Hematopoietic multipotent progenitor cell treated with erythropoietin and hydrocortisone succinate and interleukin-3 and kit ligand, for 15 days (in vitro differentiated cells): ENCODE measurements around the gene RTKN.
"Not testable (repeated sequence)": the region's sequence is repeated elsewhere in the genome, so short reads cannot be mapped to it uniquely, and the experiment has no call there.

Source experiments
- DNase-seq: peaks from one replicate; pipeline ENCODE4 v3.0.0-alpha.2; 2015; ENCODE audit warnings: low spot score

Gene RTKN, protein sequence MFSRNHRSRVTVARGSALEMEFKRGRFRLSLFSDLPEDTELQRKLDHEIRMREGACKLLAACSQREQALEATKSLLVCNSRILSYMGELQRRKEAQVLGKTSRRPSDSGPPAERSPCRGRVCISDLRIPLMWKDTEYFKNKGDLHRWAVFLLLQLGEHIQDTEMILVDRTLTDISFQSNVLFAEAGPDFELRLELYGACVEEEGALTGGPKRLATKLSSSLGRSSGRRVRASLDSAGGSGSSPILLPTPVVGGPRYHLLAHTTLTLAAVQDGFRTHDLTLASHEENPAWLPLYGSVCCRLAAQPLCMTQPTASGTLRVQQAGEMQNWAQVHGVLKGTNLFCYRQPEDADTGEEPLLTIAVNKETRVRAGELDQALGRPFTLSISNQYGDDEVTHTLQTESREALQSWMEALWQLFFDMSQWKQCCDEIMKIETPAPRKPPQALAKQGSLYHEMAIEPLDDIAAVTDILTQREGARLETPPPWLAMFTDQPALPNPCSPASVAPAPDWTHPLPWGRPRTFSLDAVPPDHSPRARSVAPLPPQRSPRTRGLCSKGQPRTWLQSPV

DNA sequence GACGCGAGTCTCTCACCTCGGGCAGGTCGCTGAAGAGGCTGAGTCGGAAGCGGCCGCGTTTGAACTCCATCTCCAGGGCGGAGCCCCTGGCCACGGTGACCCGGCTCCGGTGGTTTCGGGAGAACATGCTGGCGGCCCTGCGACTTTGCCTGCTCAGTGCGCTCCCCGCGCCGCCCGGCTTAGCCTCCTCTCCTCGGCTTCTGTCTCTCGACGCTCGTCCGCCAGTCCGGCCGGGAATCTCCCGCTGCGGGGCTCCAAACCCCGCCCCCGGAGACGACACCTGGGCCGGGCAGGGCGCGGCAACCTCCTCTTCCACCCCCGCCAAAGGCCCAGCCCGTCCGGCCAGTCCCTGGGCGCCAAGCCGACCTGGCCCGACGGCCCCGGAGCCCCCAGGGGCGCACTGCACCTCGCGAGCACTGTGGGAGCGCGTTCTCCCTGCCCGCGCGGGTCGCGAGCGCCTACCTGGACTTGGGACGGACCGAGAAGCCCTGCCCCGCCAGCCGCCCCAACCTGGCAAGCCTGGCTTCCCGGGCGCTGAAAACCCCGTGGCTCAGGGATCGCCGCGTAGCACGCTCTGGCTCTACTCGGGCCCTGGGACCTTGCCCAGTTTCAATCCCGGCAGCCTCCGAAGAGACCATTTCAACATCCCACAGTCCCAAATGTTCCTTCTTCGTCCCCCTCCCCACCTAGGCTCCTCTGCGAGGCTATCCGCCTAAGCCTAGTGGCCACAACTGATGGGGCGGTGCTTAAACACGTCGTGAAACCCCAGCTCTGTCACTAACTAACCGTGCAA lies at the start of gene RTKN:
Gene RTKN, minus strand, starts transcription at position 248 of the 793 bp plus-strand sequence. Its CDS starts 121 bp downstream, at position 127.
- DNase-seq, result no peak

DNA sequence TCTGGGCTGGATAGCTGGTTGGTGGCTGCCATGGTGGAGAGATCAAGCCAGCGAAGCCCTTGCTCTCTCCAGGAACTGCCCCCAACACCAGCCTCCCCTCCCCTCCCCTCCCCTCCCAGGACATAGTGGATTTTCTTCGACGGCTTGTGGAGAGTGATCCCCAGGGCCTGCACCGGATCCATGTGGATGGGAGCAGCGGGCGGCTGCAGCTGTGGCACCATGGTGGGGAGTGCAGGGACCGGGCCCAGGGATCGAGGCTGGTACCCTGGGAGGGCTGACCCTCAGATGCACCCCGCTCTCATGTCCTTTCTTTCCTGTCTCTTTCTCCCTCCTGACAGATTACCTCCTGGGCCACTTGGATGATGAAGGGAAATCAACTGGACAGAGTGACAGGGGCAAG lies 48.2 kb upstream of the RTKN start:
- no peak for DNase-seq

DNA sequence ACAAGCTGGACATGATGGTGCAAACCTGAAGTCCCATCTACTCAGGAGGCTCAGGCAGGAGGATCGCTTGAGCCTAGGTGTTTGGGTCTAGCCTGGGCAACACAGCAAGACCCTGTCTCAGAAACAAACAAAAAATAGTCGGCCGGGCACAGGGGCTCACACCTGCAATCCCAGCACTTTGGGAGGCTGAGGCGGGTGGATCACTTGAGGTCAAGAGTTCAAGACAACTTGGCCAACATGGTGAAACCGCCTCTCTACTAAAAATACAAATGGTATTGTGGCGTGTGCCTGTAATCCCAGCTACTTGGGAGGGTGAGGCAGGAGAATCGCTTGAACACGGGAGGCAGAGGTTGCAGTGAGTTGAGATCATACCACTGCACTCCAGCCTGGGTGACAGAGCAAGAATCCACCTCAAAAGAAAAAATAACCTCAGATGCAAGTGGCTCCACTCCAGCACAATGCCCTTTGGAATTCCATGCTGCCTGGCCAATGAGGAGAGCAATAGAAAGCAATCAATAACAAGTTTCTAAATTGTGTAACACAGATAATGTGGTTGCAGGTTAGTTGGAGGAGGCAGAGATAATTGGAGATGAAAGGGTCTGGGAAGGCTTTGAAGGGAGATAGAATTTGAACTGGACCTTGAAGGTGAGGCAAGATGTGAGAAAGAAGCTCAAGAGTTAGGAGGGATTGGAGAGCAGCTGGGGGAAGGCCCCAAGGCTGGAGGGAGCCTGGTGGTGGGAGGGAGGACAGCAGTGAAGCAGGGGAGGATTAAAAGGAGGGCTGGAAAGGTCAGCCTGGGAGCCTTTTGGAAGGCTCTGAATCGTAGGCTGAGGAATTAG lies 47.1 kb upstream of the RTKN start:
- no peak for DNase-seq

DNA sequence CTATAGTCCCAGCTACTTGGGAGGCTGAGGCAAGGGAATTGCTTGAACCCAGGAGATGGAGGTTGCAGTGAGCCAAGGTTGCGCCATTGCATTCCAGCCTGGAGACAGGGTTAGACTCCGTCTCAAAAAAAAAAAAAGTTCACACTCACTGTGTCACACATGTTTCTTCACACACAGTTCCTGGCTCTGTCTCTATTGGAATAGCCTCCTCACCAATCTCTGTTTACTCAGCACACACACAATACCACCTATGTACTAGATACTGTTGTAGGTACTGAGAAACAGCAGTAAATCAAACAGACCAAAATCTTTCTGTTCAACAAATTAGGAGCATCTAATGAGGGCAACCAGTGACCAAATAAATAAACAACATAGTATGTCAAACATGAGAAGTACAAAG lies 44.4 kb upstream of the RTKN start:
- DNase-seq, result no peak

DNA sequence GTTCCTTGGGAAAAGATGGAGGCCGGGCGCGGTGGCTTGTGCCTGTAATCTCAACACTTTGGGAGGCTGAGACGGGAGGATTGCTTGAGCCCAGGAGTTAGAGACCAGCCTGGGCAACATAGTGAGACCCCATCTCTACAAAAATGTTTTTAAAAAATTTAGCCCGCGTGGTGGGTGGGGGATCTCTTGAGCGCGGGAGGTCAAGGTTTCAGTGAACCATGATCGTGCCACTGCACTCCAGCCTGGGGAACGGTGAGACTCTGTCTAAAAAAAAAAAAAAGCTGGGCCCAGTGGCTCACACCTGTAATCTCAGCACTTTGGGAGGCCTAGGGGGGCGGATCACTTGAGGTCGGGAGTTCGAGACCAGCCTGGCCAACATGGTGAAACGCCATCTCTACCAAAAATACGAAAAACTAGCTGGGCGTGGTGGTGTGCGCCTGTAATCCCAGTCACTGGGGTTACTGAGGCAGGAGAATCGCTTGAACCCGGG lies 42.0 kb upstream of the RTKN start:
- not testable (repeated sequence) for DNase-seq

DNA sequence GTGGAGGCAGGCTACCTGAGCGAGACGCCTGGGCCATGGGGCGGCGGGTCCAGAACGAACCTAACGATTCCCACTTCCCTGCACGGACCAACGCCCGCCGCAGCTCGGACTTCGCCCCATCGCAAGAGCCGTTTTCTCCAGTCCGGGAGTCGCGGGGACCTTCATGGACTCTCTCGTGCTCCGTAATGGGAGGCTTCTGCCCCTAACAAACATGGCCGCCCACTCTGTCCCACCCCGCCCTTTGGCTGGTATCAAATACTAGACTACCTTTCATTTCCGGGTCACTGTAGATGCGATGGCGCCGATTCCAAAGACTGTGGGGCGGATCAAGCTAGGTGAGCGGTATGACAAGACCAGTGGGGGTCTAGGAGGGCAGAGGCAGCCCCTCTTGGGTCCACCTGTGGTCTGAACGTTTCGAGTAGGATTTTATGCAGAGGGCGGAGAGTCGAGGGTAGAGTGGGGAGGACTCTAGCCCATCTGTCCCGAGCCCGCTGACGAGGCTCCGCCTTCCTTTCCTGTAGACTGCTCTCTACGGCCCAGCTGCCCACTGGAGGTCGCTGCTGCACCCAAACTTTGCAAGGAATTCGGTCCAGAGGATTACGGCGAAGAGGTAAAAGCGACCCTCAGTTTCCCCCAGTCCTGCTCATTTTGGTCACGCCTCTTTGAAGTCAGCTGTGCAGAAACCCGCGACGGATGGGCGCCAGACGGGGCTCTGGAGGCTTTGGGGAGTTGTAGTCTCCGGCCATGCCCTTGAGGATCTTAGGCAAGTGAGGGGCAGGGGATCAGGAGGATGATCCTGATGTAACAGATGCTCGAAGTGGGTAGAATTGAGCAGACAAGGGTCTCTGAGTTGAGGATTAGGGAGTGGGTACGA lies 41.3 kb upstream of the RTKN start, which contains the start of the genes CCDC142 and TTC31:
Gene CCDC142, minus strand, starts transcription at position 198 of the 874 bp plus-strand sequence. Its CDS starts 161 bp downstream, at position 37.
Gene TTC31, plus strand, starts transcription at position 281 of the 874 bp plus-strand sequence. Its CDS starts 15 bp downstream, at position 296.
- peak; percentile 98 for DNase-seq

DNA sequence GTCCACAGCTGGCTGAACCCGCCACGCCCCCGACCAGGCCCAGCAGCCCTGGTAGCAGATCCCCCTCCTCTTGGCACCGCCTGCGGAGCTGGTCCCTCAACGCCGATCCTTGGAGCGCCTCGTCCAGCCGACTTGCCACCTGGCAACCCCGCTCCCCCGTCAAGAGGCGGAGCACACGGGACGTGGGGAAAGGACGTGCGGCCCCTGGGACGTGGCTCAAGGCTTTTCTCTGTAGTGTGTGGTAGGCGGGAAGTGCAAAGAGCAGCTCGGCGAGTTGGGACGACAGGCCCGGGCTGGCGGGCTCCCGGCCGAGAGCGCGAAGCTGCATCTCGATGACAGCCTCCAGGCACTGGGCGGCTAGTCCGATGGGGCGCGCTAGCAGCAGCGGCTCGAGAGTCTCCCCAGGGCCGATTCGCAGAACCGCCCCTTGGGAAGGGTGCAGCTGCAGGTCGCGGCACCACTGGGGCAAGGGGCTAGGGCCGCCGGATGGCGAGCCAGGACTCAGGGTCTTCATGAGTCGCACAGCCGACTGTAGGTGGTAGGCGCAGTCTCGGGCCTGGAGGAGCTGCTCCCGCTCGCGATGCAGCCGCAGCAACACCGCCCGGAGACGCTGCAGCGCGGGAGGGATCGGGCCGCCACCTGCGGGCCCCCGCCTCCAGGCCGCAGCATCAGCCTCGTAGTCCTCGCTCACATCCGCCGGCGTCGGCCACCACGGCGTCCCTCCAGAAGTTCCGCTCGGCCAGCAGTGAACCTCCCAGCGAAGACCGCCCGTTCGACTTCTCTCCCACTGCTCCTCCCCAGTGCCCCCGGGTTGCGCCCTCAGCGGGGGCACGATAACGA lies 40.4 kb upstream of the RTKN start:
- peak; percentile 18 for DNase-seq

DNA sequence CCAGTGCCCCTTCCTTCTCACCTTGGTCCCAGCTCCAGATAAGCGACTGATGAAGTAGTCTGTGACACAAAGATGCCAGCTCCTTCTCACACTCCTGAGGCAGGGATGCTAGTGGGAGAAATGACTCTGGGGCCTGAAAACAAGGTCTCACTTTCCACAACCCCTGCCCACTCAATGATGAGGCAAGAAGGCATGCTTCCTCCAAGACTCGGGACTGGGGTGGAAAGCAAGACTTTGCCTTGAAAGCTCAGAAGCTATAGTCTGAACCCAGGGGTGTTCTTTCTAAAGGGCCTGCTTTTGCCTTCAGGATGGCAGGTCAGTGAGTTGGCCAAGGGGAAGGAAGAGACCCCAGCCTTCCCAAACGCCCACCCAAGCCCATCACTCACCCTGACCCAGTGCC lies 39.7 kb upstream of the RTKN start:
- DNase-seq, result no peak

DNA sequence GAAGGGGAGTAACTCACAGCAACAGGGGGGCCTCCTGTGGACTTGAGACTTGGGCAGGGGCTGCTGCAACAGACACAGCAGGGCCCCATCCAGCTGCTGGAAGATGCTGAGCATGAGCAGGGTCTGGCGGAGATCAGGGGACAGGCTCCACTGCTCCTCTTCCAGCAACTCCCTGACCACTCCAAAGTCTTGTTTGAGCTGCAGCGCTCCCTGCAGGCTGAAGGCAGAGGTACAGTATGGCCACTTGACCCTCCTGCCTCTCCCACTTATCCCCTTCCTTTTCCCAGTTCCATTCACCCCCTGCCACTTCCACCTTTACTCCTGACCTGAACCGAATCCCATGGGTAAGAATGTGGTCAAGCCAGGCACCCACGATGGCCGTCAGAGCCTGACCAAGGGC lies 33.2 kb upstream of the RTKN start:
- no peak for DNase-seq

DNA sequence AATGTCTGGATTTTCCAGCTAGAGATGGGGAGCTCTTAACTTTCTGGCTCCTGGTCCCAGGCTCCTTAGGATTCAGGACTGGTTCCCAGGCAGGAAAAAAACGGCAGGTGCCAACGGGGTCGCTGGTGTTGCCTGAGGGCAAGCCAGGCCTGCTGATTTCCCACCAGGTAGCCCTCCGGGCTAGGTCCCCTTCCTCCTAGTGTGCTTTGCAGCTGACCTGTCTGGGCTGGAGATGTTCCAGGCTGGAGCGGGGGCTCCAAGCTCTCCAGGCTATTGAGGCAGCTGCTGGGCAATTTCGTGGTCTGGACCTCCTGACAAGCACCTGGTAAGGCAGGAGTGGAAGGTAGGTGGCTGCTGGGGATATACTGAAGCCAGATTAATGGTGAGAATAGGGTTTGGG lies 32.7 kb upstream of the RTKN start:
- no peak for DNase-seq

DNA sequence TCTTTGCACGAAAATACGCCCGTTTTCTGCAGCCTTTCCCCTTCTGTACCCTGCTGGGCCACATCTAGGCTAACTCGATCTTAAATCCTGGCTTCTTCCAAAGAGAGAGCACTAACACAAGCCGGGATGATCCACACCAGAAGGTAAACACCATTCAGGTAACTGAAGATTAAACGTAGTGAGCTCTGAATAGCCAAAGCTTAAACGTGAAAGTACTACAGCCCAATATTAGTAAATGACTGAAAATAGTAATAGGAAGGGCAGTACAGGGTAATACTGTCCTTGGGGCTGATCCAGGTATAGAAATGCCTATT lies 31.2 kb upstream of the RTKN start:
- no peak for DNase-seq

DNA sequence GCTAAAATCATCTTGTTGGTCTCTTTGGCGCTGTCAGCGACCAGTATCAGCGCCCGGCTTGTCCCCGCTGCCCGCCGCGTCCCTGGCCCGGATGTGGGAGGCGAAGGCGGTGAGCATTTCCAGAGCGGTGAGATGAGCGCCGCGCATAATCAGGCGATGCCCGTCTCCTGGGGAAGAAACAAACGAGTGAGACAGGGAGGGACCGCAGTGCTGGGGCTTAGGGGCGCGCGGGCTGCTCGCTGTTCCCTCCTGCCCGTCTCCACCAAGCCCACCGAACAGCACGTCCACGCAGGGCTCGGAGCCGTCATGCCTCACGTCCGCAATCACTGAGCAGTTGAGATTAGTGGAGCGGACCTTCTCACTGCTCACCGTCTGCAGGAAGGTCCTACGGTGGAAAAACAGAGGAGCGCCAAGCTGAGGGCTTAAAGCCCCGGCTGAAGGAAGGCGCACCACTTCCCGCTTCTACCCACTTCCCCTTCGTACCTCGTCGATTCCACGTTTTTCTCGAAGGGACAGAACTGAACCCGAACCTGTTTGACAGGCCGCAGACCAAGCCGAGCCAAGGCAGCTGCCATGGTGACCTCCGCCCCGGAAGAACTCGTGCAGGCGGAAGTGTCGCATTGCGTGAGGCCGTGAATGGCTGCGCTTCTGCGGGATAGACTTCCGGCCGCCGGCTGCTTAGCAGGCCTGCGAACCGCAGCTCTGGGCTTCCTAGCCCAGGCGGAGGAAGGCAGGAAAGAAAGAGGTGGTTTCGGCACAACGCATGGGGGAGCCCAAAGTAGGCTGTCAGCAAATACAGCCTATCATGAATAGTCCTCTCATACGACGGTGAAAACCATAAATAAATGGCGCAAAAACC lies 30.6 kb upstream of the RTKN start, which contains the start of gene MRPL53:
Gene MRPL53, minus strand, starts transcription at position 595 of the 859 bp plus-strand sequence. Its CDS starts 20 bp downstream, at position 575.
- DNase-seq, result peak; percentile 95

DNA sequence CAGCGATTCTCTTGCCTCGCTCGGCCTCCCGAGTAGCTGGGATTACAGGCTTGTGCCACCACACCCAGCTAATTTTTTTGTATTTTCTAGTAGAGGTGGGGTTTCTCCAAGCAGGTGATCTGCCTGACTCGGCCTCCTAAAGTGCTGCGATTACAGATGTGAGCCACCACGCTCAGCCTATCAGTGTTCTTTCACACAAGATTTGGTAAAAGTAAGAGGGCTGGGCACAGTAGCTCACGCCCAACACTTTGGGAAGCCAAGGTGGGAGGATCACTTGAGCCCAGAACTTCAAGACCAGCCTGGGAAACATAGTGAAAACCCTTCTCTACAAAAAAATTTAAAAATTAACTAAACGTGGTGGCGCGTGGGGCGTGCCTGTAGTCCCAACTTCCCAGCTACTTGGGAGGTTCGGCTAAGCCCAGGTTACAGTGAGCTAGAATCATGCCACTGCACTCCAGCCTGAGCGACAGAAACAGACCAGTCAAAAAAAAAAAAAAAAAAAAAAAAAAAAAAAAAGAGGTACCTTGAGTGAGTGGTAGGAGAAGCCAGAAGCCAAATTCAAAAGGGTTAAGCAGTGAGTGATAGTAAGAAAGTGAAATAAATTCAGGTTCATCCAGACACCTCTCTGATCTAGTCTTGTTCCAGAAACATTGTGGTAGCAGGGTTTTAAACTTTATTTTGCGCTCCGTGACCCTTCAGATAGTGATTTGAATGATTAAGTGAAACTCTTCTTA lies 29.8 kb upstream of the RTKN start:
- DNase-seq, result no peak

DNA sequence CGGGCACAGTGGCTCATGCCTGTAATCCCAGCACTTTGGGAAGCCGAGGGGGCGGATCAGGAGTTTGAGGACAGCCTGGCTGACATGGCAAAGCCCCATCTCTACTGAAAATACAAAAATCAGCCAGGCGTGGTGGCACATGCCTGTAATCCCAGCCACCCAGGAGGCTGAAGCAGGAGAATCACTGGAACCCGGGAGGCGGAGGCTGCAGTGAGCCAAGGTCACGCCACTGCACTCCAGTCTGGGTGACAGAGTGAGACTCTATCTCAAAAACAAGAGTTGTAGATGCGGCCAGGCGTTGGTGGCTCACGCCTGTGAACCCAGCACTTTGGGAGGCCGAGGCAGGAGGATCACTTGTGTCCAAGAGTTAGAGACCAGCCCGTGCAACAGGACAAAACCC lies 29.0 kb upstream of the RTKN start:
- not testable (repeated sequence) for DNase-seq

DNA sequence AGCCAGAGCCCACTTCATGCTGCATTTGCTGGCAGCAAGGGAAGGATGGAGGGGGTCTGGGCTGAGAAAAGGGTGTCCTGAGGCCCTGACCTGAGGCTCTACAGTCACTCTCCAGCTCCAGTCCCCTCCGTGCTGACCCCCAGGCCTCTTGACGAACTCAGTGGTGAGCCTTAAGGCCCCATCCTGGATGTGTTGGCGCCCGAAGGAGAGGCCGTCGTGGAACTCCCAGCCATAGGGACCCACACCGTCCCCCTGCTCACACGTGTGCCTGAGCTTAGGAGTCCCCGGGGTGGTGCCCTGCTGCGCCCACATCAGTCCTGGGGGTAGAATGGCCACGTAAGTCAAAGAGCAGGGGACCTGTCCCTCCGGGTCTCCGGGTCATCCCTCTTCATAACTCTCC lies 22.7 kb upstream of the RTKN start:
- no peak for DNase-seq

DNA sequence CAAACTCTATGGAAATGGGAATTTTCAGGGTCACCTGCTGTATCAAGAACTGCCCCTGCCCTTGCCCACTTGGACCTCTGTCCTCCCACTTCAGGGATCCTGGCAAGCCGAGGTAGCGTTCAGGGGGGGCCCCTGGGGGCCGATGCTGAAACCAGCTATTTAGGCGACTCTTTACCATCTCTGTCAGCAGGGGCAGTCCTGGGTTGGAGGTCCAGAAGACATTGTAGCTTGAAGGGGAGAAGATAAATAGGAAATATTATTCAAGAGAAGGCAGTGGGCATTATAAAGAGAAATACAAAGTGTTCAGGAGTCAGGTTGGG lies 21.0 kb upstream of the RTKN start:
- DNase-seq, result no peak

DNA sequence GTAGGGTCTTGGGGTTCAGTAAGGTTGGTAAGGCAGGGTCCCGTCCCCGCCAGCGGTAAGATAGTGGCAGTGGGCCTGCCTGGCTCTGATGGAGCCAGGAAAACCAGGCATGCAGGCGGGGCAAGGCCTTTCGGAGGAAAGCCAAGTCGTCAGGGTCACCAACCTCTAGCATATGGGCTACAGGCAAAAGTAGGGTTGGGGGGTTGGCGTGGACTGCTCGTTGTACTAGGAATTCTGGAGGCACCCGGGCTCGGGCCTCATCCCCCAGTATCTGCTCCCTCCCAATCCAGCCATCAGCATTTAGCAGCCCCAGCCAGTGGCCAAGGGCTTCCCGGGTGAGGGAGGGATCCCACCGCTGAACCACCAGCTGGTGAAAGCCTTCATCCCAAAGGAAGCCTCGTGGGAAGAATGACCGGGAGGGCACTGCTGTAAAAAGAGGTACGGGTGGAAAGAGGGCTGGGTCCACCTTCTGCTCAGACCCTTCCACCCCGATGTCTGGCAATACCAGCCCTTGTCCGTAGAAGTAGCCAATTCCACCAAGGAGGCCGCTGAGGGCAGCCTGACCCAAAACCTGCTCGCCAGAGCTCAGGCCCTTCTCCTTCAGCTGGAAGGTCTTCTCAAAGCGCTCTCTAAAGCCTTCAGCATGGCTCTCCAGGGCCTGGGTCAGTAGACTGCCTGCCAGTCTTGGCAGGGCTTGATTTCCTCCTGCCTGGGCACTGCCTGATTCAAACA lies 20.5 kb upstream of the RTKN start:
- no peak for DNase-seq
